GM12878 (cell line): ENCODE results near the gene DPYSL3. TPM values are rescaled to one million over a fixed set of nuclear protein-coding genes. Genes with fewer than 3 reads are reported as not detected.

Source experiments
- ATAC-seq: fragments of 200-7000 bp; cut with Tn5 transposase; 3 replicates; pipeline ENCODE4 v1.9.1; 2020; ENCODE audit warnings: mild to moderate bottlenecking, moderate library complexity
- BruUV-seq: library from RNA; stranded (reverse); fragments of 400-500 nt; replicated peaks from 2 replicates; lab custom pipeline; 2021; lab: Mats Ljungman, UMichigan
- CTCF ChIA-PET: fragments of 300-600 bp; sonication (Branson Sonifier 250); formaldehyde crosslinking; extraction: SDS; loops from one replicate; lab custom pipeline; 2021; ENCODE audit warnings: inconsistent platforms; lab: Yijun Ruan, JAX
- POLR2A ChIA-PET: fragments of 350-600 bp; formaldehyde crosslinking; extraction: SDS; loops from one replicate; lab custom pipeline; 2021; ENCODE audit warnings: inconsistent platforms; lab: Charles Lee
- RAD21 ChIA-PET: fragments of 300-600 bp; sonication (Branson Sonifier 250); formaldehyde crosslinking; loops from one replicate; lab custom pipeline; 2023; ENCODE audit warnings: antibody characterized with exemption; ENCODE audit not compliant: unreplicated experiment; lab: Charles Lee
- SMC1A ChIA-PET: fragments of 300-600 bp; sonication (Branson Sonifier 250); formaldehyde crosslinking; loops from one replicate; lab custom pipeline; 2023; ENCODE audit not compliant: unreplicated experiment, uncharacterized antibody; lab: Charles Lee
- DNase-seq: peaks from one replicate; pipeline ENCODE4 v3.0.0-alpha.2; 2011; ENCODE audit warnings: low read depth, low spot score
- FAIRE-seq: peaks from 3 replicates; lab custom pipeline; 2011; peaks lifted over from hg19 to GRCh38; lab: Jason Lieb, UNC
- H2AFZ ChIP-seq: 2 replicates; pipeline ENCODE4 v1.6.0; 2011; ENCODE audit warnings: low read depth, low read length, control low read depth; ENCODE audit not compliant: control insufficient read depth
- H3K27ac ChIP-seq: 2 replicates; pipeline ENCODE4 v1.5.1; 2011; ENCODE audit warnings: control low read depth; ENCODE audit not compliant: control insufficient read depth, insufficient read depth
- H3K27me3 ChIP-seq, 2 experiments: replicated peaks in 1 of 2; 2 replicates each; pipeline versions ENCODE4 v1.6.0 to v1.6.1; 2011; ENCODE audit warnings: low read length in 1 of 2; ENCODE audit not compliant: control insufficient read depth in 2 of 2, insufficient read depth in 2 of 2
- H3K36me3 ChIP-seq, 2 experiments: 2 replicates each; pipeline ENCODE4 v1.5.1; 2011; ENCODE audit warnings: low read length in 1 of 2; ENCODE audit not compliant: control insufficient read depth in 2 of 2, insufficient read depth in 2 of 2
- H3K4me1 ChIP-seq: 2 replicates; pipeline ENCODE4 v1.6.1; 2011; ENCODE audit warnings: mild to moderate bottlenecking, low read length, moderate library complexity, mixed read lengths; ENCODE audit not compliant: control insufficient read depth, insufficient read depth
- H3K4me2 ChIP-seq: 2 replicates; pipeline ENCODE4 v1.6.0; 2011; ENCODE audit warnings: control low read depth; ENCODE audit not compliant: control insufficient read depth, insufficient read depth
- H3K4me3 ChIP-seq: fragments of 200-600 bp; sonication (generic); 2 replicates; pipeline ENCODE4 v1.5.1; 2016
- H3K79me2 ChIP-seq: 2 replicates; pipeline ENCODE4 v1.6.0; 2011; ENCODE audit warnings: low read length; ENCODE audit not compliant: control insufficient read depth, insufficient read depth
- H3K9ac ChIP-seq: 2 replicates; pipeline ENCODE4 v1.8.0; 2011; ENCODE audit warnings: low read length, control low read depth, mixed read lengths; ENCODE audit not compliant: control insufficient read depth, insufficient read depth
- H3K9me3 ChIP-seq: replicated peaks from 3 replicates; pipeline ENCODE4 v1.5.1; 2011; ENCODE audit warnings: mild to moderate bottlenecking, low read length; ENCODE audit not compliant: control insufficient read depth, insufficient read depth
- H4K20me1 ChIP-seq: 2 replicates; pipeline ENCODE4 v1.6.0; 2011; ENCODE audit not compliant: control insufficient read depth, insufficient read depth
- ASH2L ChIP-seq: fragments of 300-600, 200-600 bp; sonication (generic); IDR thresholded peaks from 2 replicates; pipeline ENCODE4 v1.6.1; 2017; ENCODE audit warnings: low read depth, mild to moderate bottlenecking, borderline replicate concordance
- BCL11A ChIP-seq: IDR thresholded peaks from 2 replicates; pipeline ENCODE4 v1.6.1; 2011; ENCODE audit warnings: low read depth, low read length
- EP300 ChIP-seq, 2 experiments: fragments of 150-350 bp in 1 of 2; IDR thresholded peaks; 2 replicates each; pipeline ENCODE4 v1.6.1; 2011 to 2012; ENCODE audit warnings: low read depth in 2 of 2, low read length in 2 of 2, borderline replicate concordance in 1 of 2, improper control_type of control experiment in 1 of 2, inconsistent platforms in 1 of 2; ENCODE audit not compliant: control insufficient read depth in 1 of 2
- ETV6 ChIP-seq, 2 experiments: fragments of 450-650 bp in 1 of 2; IDR thresholded peaks in 1 of 2; conservative IDR thresholded peaks in 1 of 2; 2 replicates each; pipeline ENCODE4 v1.6.1; 2014; ENCODE audit warnings: antibody characterized with exemption in 1 of 2, borderline replicate concordance in 1 of 2, low read depth in 1 of 2, mild to moderate bottlenecking in 1 of 2, moderate library complexity in 1 of 2
- GABPA ChIP-seq: IDR thresholded peaks from 2 replicates; pipeline ENCODE4 v1.6.1; 2014; ENCODE audit warnings: antibody characterized with exemption, low read depth, mild to moderate bottlenecking, inconsistent platforms
- MXI1 ChIP-seq: fragments of 150-350 bp; IDR thresholded peaks from 2 replicates; pipeline ENCODE4 v1.6.1; 2011; ENCODE audit warnings: low read depth, mild to moderate bottlenecking, inconsistent platforms, low read length, improper control_type of control experiment
- POLR2AphosphoS2 ChIP-seq: IDR thresholded peaks from 2 replicates; pipeline ENCODE4 v1.6.1; 2011; ENCODE audit warnings: low read depth, mild to moderate bottlenecking, low read length, improper control_type of control experiment, moderate library complexity
- RBBP5 ChIP-seq: fragments of 200-600 bp; sonication (generic); conservative IDR thresholded peaks from 2 replicates; pipeline ENCODE4 v1.6.1; 2016
- RFX5 ChIP-seq: IDR thresholded peaks from 2 replicates; pipeline ENCODE4 v1.6.1; 2011; ENCODE audit warnings: low read depth, low read length, improper control_type of control experiment
- SIX5 ChIP-seq: IDR thresholded peaks from 2 replicates; pipeline ENCODE4 v1.6.1; 2011; ENCODE audit warnings: mild to moderate bottlenecking, low read depth, low read length, moderate library complexity; ENCODE audit not compliant: severe bottlenecking
- TCF7 ChIP-seq: IDR thresholded peaks from 2 replicates; pipeline ENCODE4 v1.6.1; 2014; ENCODE audit warnings: antibody characterized with exemption, borderline replicate concordance
- WRNIP1 ChIP-seq: IDR thresholded peaks from 2 replicates; pipeline ENCODE4 v1.6.1; 2011; ENCODE audit warnings: low read depth, low read length, improper control_type of control experiment, borderline replicate concordance
- YBX1 ChIP-seq: fragments of 450-650 bp; IDR thresholded peaks from 2 replicates; pipeline ENCODE4 v1.6.1; 2016; ENCODE audit warnings: antibody characterized with exemption
- WGBS: methylation state at CpG from one replicate; pipeline ENCODE4 v1.1.6; 2016; ENCODE audit warnings: low lambda C conversion rate; ENCODE audit not compliant: insufficient replicate concordance, insufficient coverage; ENCODE audit errors: missing lambda C conversion rate; 5-methylcytosine and 5-hydroxymethylcytosine counted together
- in situ Hi-C: fragments of 300-500 bp; cut with MboI; formaldehyde crosslinking; loops from 9 replicates; pipeline ENCODE4 v1.14.3; 2018; ENCODE audit warnings: mixed read lengths
- intact Hi-C: fragments of 100-400 bp; cut with micrococcal nuclease; formaldehyde crosslinking; loops from one replicate; pipeline ENCODE4 v1.14.2; 2022; ENCODE audit not compliant: unreplicated experiment
- polyA plus RNA-seq, 11 experiments: library from polyadenylated mRNA; depleted of rRNA in 4 of 11; unstranded in 6 of 11; stranded (reverse) in 5 of 11; fragments of >200 nt; fragmentation: Nextera tagmentation in 4 of 11; fragmentation: Illumina TruSeq in 1 of 11; extraction: Ambion mirVana in 4 of 11; extraction: Trizol in 1 of 11; gene quantifications; 1 replicate in 1 of 11; 2 replicates in 10 of 11; pipeline versions ENCODE4 v1.2.1 to v1.2.3, GENCODE V29; 2011 to 2016; ENCODE audit warnings: inconsistent platforms in 2 of 11, missing spikeins in 2 of 11, low read depth in 1 of 11
- total RNA-seq, 4 experiments: library from RNA; depleted of rRNA in 3 of 4; stranded (reverse); fragments of >200 nt in 3 of 4; fragmentation: Illumina TruSeq in 1 of 4; extraction: Trizol in 1 of 4; gene quantifications; 2 replicates each; pipeline versions ENCODE4 v1.2.1 to v1.2.3, GENCODE V29; 2013 to 2021
- TF ChIP-seq, protein P1 (sequence below): fragments of 450-650 bp; IDR thresholded peaks from 2 replicates; pipeline ENCODE4 v1.6.1; 2017; ENCODE audit warnings: low read depth, mild to moderate bottlenecking, moderate library complexity
- TF ChIP-seq, protein P2 (sequence below): IDR thresholded peaks from 2 replicates; pipeline ENCODE4 v1.6.1; 2012; ENCODE audit warnings: low read length, inconsistent platforms

DPYSL3 gene
- total and polyA plus RNA-seq, 10 of the 15 experiments (the other 5 are each of a cell fraction or from before 2014, with no cell fraction given), result 0.08 to 1.5 (median 0.45) TPM; not detected in 1

DNA sequence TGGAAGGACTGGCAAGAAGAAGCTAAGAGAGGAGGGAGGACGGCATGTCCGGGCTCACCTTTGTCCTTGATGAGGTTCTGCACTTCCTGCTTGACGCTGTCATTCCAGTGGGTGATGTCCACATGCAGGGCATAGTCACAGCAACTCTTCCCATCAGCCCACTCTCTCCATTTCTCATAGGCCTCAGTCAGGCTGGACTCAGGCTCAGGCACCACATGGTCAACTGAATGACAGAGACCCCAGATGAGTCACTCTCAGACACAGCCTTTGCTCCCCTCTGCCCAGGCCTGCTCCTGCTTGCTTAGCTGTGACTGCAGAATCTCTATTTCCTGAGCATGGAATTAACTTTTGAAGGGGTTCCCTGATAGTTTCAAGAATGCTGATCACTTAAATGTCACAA lies 94.2 kb downstream of the DPYSL3 start:
- CTCF ChIA-PET, result no interaction called here
- Histone ChIP-seq H3K36me3 (no peaks in the 10 kb centered on the region), H4K20me1 (no peaks in the 10 kb centered on the region), H3K4me1 (no peaks in the 10 kb centered on the region), H3K9me3 (no peaks in the 10 kb centered on the region), H3K27me3 (no peaks in the 10 kb centered on the region), H3K4me3 (no peak overlapping the region), H3K9ac (no peak overlapping the region), H2AFZ (no peak overlapping the region), H3K79me2 (no peaks in the 10 kb centered on the region), H3K4me2 (no peak overlapping the region), H3K27ac (no peak overlapping the region)
- DNase-seq (no peak), FAIRE-seq (no peak), ATAC-seq (no peak)
- no TSS peak for BruUV-seq
- no peak for TF ChIP-seq RBBP5
- TF ChIP-seq ETV6 (conservative IDR thresholded peaks at IDR 0.05 in 1 of 2, IDR thresholded peaks at IDR 0.05 in 1 of 2; ENCODE audit: borderline replicate concordance in 1 of 2, low read depth in 1 of 2), result no peak
- no peak for TF ChIP-seq TCF7
- no peak for TF ChIP-seq ASH2L
- TF ChIP-seq YBX1, result no peak
- TF ChIP-seq GABPA, result no peak
- no peak for TF ChIP-seq WRNIP1
- POLR2A ChIA-PET, result no interaction called here
- 17% methylated on average over 3 of the region's 3 CpGs for WGBS
- intact Hi-C loops (no loop called here), in situ Hi-C loops (no loop called here)
- SMC1A ChIA-PET, result no interaction called here
- RAD21 ChIA-PET, result no interaction called here

DNA sequence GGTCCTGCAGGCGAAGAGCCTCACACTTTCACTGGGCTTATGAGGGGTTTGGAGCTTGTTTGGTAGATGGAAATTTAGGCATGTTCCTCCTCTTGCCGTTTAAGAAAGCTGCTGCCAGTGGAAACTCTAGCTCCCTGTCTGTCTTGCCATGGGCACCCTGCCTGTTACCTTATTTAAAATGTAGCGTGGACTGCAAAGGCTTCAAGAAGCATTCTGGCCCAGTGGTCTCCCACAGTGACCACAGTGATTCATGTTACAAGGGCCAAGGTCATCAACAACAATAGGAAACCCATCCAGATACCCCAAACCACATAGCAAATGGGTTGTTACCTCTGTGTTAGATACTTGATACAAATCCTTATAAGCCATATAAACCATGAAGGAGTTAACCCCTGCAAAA lies 96.6 kb downstream of the DPYSL3 start:
- Histone ChIP-seq H3K36me3 (no peaks in the 10 kb centered on the region), H3K4me1 (no peaks in the 10 kb centered on the region), H3K9me3 (no peaks in the 10 kb centered on the region), H3K27me3 (no peaks in the 10 kb centered on the region), H3K4me2 (no peak overlapping the region), H3K9ac (no peak overlapping the region), H3K79me2 (no peaks in the 10 kb centered on the region), H2AFZ (no peak overlapping the region), H3K27ac (no peak overlapping the region), H3K4me3 (no peak overlapping the region), H4K20me1 (no peaks in the 10 kb centered on the region)
- DNase-seq (no peak), ATAC-seq (no peak), FAIRE-seq (no peak)
- intact Hi-C loops, result no loop called here
- ChIA-PET POLR2A (no interaction called here), SMC1A (interaction anchor here (0.9 kb wide), 1 partner anchor 23 kb away, joined by 3 read pairs; no protein-coding TSS in a partner anchor), CTCF (interaction anchor here (0.6 to 1.6 kb wide), 2 partner anchors 16 to 874 kb away, joined by 3 read pairs; no protein-coding TSS in a partner anchor), RAD21 (no interaction called here)
- BruUV-seq, result no TSS peak
- in situ Hi-C loops, result no loop called here
- WGBS, result 0% methylated on average over 3 of the region's 3 CpGs
- no peak for TF ChIP-seq BCL11A
- no peak for TF ChIP-seq EP300 (IDR thresholded peaks at IDR 0.05; ENCODE audit: borderline replicate concordance in 1 of 2, control insufficient read depth in 1 of 2, low read depth in 2 of 2, low read length in 2 of 2)
- no peak for TF ChIP-seq POLR2AphosphoS2
- no peak for TF ChIP-seq RFX5
- TF ChIP-seq MXI1, result no peak
- TF ChIP-seq, protein P1, sequence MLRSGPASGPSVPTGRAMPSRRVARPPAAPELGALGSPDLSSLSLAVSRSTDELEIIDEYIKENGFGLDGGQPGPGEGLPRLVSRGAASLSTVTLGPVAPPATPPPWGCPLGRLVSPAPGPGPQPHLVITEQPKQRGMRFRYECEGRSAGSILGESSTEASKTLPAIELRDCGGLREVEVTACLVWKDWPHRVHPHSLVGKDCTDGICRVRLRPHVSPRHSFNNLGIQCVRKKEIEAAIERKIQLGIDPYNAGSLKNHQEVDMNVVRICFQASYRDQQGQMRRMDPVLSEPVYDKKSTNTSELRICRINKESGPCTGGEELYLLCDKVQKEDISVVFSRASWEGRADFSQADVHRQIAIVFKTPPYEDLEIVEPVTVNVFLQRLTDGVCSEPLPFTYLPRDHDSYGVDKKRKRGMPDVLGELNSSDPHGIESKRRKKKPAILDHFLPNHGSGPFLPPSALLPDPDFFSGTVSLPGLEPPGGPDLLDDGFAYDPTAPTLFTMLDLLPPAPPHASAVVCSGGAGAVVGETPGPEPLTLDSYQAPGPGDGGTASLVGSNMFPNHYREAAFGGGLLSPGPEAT, result no peak
- TF ChIP-seq SIX5, result no peak
- TF ChIP-seq, protein P2, sequence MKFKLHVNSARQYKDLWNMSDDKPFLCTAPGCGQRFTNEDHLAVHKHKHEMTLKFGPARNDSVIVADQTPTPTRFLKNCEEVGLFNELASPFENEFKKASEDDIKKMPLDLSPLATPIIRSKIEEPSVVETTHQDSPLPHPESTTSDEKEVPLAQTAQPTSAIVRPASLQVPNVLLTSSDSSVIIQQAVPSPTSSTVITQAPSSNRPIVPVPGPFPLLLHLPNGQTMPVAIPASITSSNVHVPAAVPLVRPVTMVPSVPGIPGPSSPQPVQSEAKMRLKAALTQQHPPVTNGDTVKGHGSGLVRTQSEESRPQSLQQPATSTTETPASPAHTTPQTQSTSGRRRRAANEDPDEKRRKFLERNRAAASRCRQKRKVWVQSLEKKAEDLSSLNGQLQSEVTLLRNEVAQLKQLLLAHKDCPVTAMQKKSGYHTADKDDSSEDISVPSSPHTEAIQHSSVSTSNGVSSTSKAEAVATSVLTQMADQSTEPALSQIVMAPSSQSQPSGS, result no peak
